GM12865 (cell line): Measurements from ENCODE around the gene LHPP.
A peak's percentile ranks its signal among the peaks of the same experiment; 100 is the strongest.

ENCODE experiments used
- DNase-seq: peaks from one replicate; pipeline ENCODE4 v3.0.0; 2010; ENCODE audit warnings: low read depth
- H3K4me3 ChIP-seq: 2 replicates; pipeline ENCODE4 v1.5.1; 2011; ENCODE audit warnings: mild to moderate bottlenecking, low read depth, low read length, control low read depth
- CTCF ChIP-seq: IDR thresholded peaks from 2 replicates; pipeline ENCODE4 v1.5.1; 2011; ENCODE audit warnings: low read length, control low read depth, low read depth, inconsistent platforms; ENCODE audit not compliant: insufficient read depth; ENCODE audit errors: missing control alignments

The LHPP gene

GRCh38 chr10:124650263-124650662, 188.6 kb downstream of the LHPP start:
- no peak for DNase-seq
- no peak for TF ChIP-seq CTCF
- no peak overlapping the region for H3K4me3 ChIP-seq

GRCh38 chr10:124650820-124651401, 189.3 kb downstream of the LHPP start:
- peak; percentile 73 for DNase-seq
- H3K4me3 ChIP-seq = no peak overlapping the region
- TF ChIP-seq CTCF = no peak

- no peak for TF ChIP-seq CTCF
- DNase-seq = no peak
Observed at GRCh38 chr10:124651402-124651891, 189.8 kb downstream of the LHPP start.

GRCh38 chr10:124652200-124652599, 190.6 kb downstream of the LHPP start:
- no peak for TF ChIP-seq CTCF
- no peak for DNase-seq
- no peak overlapping the region for H3K4me3 ChIP-seq

More at GRCh38 chr10:124651402-124651891, 189.8 kb downstream of the LHPP start:
- H3K4me3 ChIP-seq = no peak overlapping the region

GRCh38 chr10:124652701-124653100, 191.1 kb downstream of the LHPP start:
- DNase-seq = peak; percentile 27
- no peak for TF ChIP-seq CTCF
- H3K4me3 ChIP-seq = no peak overlapping the region

DNA sequence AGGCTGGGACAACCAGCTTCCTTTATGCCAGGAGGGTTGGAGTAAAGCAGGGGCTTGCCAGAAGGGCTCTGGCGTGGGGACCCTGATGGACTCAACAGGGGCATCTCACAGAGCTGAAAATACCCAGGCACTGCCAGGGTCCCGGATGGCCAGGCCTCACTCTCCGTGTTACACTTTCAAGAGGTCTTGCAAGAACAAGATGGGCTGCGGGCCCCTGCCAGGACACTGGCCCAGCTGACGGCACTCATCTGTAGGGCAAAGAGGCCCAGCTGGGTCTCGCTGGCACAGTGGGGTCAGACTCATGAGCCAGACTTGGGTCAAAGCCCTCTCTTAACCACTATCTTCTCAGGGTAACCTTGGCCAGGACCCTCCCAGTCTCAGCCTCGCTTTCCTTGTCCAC, 191.7 kb downstream of the LHPP start:
- H3K4me3 ChIP-seq = no peak overlapping the region
- no peak for DNase-seq
- no peak for TF ChIP-seq CTCF
